ENCODE data around the gene PSMD6.

- TF ChIP-seq, protein P1, sequence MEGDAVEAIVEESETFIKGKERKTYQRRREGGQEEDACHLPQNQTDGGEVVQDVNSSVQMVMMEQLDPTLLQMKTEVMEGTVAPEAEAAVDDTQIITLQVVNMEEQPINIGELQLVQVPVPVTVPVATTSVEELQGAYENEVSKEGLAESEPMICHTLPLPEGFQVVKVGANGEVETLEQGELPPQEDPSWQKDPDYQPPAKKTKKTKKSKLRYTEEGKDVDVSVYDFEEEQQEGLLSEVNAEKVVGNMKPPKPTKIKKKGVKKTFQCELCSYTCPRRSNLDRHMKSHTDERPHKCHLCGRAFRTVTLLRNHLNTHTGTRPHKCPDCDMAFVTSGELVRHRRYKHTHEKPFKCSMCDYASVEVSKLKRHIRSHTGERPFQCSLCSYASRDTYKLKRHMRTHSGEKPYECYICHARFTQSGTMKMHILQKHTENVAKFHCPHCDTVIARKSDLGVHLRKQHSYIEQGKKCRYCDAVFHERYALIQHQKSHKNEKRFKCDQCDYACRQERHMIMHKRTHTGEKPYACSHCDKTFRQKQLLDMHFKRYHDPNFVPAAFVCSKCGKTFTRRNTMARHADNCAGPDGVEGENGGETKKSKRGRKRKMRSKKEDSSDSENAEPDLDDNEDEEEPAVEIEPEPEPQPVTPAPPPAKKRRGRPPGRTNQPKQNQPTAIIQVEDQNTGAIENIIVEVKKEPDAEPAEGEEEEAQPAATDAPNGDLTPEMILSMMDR (IDR thresholded peaks at IDR 0.05; ENCODE audit: insufficient read depth, low read length, poor library complexity, severe bottlenecking), result no peak
- TF ChIP-seq EZH2phosphoT487 (conservative IDR thresholded peaks at IDR 0.05; ENCODE audit: low read length), result no peak
Measured at GRCh38 chr3:64019879-64020278, 3.4 kb downstream of the PSMD6 start.
